HCT116 (cell line): ENCODE results near the gene TRIM37. TPM values are rescaled to one million over a fixed set of nuclear protein-coding genes. Genes with fewer than 3 reads are reported as not detected.

Experiments
- ATAC-seq: fragments of 200-7000 bp; cut with Tn5 transposase; 2 replicates; pipeline ENCODE4 v1.9.1; 2020; ENCODE audit warnings: mild to moderate bottlenecking, moderate library complexity
- BruUV-seq: library from RNA; stranded (reverse); fragments of 400-500 nt; replicated peaks from 2 replicates; lab custom pipeline; 2021; lab: Mats Ljungman, UMichigan
- CTCF ChIA-PET: fragments of 300-600 bp; sonication (Branson Sonifier 250); formaldehyde crosslinking; loops from one replicate; lab custom pipeline; 2021; ENCODE audit warnings: antibody characterized with exemption; lab: Charles Lee
- POLR2A ChIA-PET: fragments of 300-600, 350-600 bp; sonication (Branson Sonifier 250); formaldehyde crosslinking; loops from one replicate; lab custom pipeline; 2021; ENCODE audit warnings: antibody characterized with exemption; lab: Charles Lee
- RAD21 ChIA-PET, 2 experiments: fragments of 300-600 bp; sonication (Branson Sonifier 250); formaldehyde crosslinking; loops; one replicate each; lab custom pipeline; 2023; ENCODE audit warnings: low total read pairs in 2 of 2; ENCODE audit not compliant: uncharacterized antibody in 2 of 2, unreplicated experiment in 2 of 2, low non-redundant PET in 1 of 2; lab: Charles Lee
- DNase-seq: peaks from one replicate; pipeline ENCODE4 v3.0.0-alpha.2; 2010; ENCODE audit warnings: low read depth, low spot score
- H2AFZ ChIP-seq: fragments of 200-600 bp; shearing (Covaris generic), sonication (generic); 2 replicates; pipeline ENCODE4 v1.6.1; 2017; ENCODE audit warnings: low read depth, mixed run types, mixed read lengths, antibody characterized with exemption, low read length; ENCODE audit not compliant: poor library complexity, severe bottlenecking
- H3K27ac ChIP-seq: 2 replicates; pipeline ENCODE4 v1.5.1; 2012; ENCODE audit warnings: low read depth, low read length
- H3K27me3 ChIP-seq: fragments of 200-600 bp; sonication (generic); 2 replicates; pipeline ENCODE4 v1.6.1; 2016; ENCODE audit warnings: mixed run types, low read length, mixed read lengths; ENCODE audit not compliant: insufficient read depth
- H3K36me3 ChIP-seq, 2 experiments: fragments of 200-500 bp in 1 of 2; fragments of 200-600 bp in 1 of 2; sonication (Bioruptor generic) in 1 of 2; sonication (generic) in 1 of 2; 2 replicates each; pipeline versions ENCODE4 v1.5.1 to v1.6.1; 2014 to 2016; ENCODE audit warnings: low read length in 2 of 2, inconsistent platforms in 1 of 2, mixed read lengths in 1 of 2, mixed run types in 1 of 2; ENCODE audit not compliant: insufficient read depth in 2 of 2, control insufficient read depth in 1 of 2
- H3K4me1 ChIP-seq, 2 experiments: fragments of 200-600 bp in 1 of 2; sonication (generic) in 1 of 2; 2 replicates each; pipeline versions ENCODE4 v1.5.1 to v1.6.1; 2012 to 2017; ENCODE audit warnings: low read length in 2 of 2, inconsistent platforms in 1 of 2, mild to moderate bottlenecking in 1 of 2, mixed read lengths in 1 of 2, mixed run types in 1 of 2, moderate library complexity in 1 of 2; ENCODE audit not compliant: insufficient read depth in 2 of 2, control insufficient read depth in 1 of 2
- H3K4me2 ChIP-seq: fragments of 200-600 bp; sonication (generic); 2 replicates; pipeline ENCODE4 v1.6.1; 2017; ENCODE audit warnings: mixed run types, low read length, mixed read lengths
- H3K4me3 ChIP-seq, 2 experiments: fragments of 200-600 bp in 1 of 2; sonication (generic) in 1 of 2; replicated peaks in 1 of 2; 2 replicates each; pipeline ENCODE4 v1.5.1; 2011 to 2016; ENCODE audit warnings: low read length in 2 of 2, control low read depth in 1 of 2, low read depth in 1 of 2, mild to moderate bottlenecking in 1 of 2, mixed read lengths in 1 of 2, mixed run types in 1 of 2
- H3K79me2 ChIP-seq: fragments of 200-600 bp; sonication (generic); 2 replicates; pipeline ENCODE4 v1.6.1; 2017; ENCODE audit warnings: mild to moderate bottlenecking, mixed run types, low read length, moderate library complexity, mixed read lengths; ENCODE audit not compliant: insufficient read depth
- H3K9ac ChIP-seq: fragments of 200-600 bp; sonication (generic); 2 replicates; pipeline ENCODE4 v1.6.1; 2016; ENCODE audit warnings: low read length, mixed read lengths
- H3K9me2 ChIP-seq: fragments of 200-600 bp; sonication (generic), shearing (Covaris generic); 2 replicates; pipeline ENCODE4 v1.6.1; 2017; ENCODE audit warnings: mixed run types, mild to moderate bottlenecking, moderate library complexity; ENCODE audit not compliant: insufficient read depth
- H3K9me3 ChIP-seq, 2 experiments: fragments of 200-500 bp in 1 of 2; fragments of 200-600 bp in 1 of 2; sonication (Bioruptor generic) in 1 of 2; sonication (generic) in 1 of 2; 2 replicates each; pipeline ENCODE4 v1.6.1; 2014 to 2017; ENCODE audit warnings: low read length in 2 of 2, mixed read lengths in 2 of 2, inconsistent platforms in 1 of 2, low read depth in 1 of 2, mild to moderate bottlenecking in 1 of 2, mixed run types in 1 of 2, moderate library complexity in 1 of 2; ENCODE audit not compliant: control insufficient read depth in 1 of 2, insufficient read depth in 1 of 2
- H4K20me1 ChIP-seq: fragments of 200-600 bp; sonication (generic), shearing (Covaris generic); 2 replicates; pipeline ENCODE4 v1.6.1; 2017; ENCODE audit warnings: mixed run types, mild to moderate bottlenecking, moderate library complexity; ENCODE audit not compliant: insufficient read depth
- ATF3 ChIP-seq: IDR thresholded peaks from 2 replicates; pipeline ENCODE4 v1.6.1; 2012
- CBX3 ChIP-seq: IDR thresholded peaks from 2 replicates; pipeline ENCODE4 v1.6.1; 2012; ENCODE audit warnings: low read depth
- ELF1 ChIP-seq: IDR thresholded peaks from 2 replicates; pipeline ENCODE4 v1.6.1; 2012; ENCODE audit warnings: low read depth, borderline replicate concordance
- EZH2phosphoT487 ChIP-seq: fragments of 200-600 bp; IDR thresholded peaks from 2 replicates; pipeline ENCODE4 v1.6.1; 2018; ENCODE audit warnings: antibody characterized with exemption, borderline replicate concordance
- FOSL1 ChIP-seq: IDR thresholded peaks from 2 replicates; pipeline ENCODE4 v1.6.1; 2012; ENCODE audit warnings: low read depth
- JUND ChIP-seq: IDR thresholded peaks from 2 replicates; pipeline ENCODE4 v1.6.1; 2012
- MAX ChIP-seq: IDR thresholded peaks from 2 replicates; pipeline ENCODE4 v1.6.1; 2012
- POLR2A ChIP-seq: IDR thresholded peaks from 2 replicates; pipeline ENCODE4 v1.7.0; 2011; ENCODE audit warnings: borderline replicate concordance; ENCODE audit not compliant: insufficient read depth, insufficient read length; ENCODE audit errors: extremely low read depth
- POLR2AphosphoS5 ChIP-seq: IDR thresholded peaks from 2 replicates; pipeline ENCODE4 v1.6.1; 2011; ENCODE audit warnings: mild to moderate bottlenecking, low read depth, low read length, moderate library complexity
- REST ChIP-seq: IDR thresholded peaks from 2 replicates; pipeline ENCODE4 v1.6.1; 2012; ENCODE audit warnings: low read depth
- SIN3A ChIP-seq: IDR thresholded peaks from 2 replicates; pipeline ENCODE4 v1.6.1; 2012; ENCODE audit warnings: low read depth
- SP1 ChIP-seq: IDR thresholded peaks from 2 replicates; pipeline ENCODE4 v1.6.1; 2012; ENCODE audit warnings: low read depth
- SRF ChIP-seq: IDR thresholded peaks from 2 replicates; pipeline ENCODE4 v1.6.1; 2012; ENCODE audit warnings: low read depth
- YY1 ChIP-seq: IDR thresholded peaks from 2 replicates; pipeline ENCODE4 v1.6.1; 2011; ENCODE audit warnings: low read length, low read depth, moderate library complexity, mild to moderate bottlenecking; ENCODE audit not compliant: insufficient replicate concordance; ENCODE audit errors: extremely low read depth
- ZBTB33 ChIP-seq: IDR thresholded peaks from 2 replicates; pipeline ENCODE4 v1.6.1; 2011; ENCODE audit warnings: mild to moderate bottlenecking, low read length, moderate library complexity; ENCODE audit not compliant: insufficient replicate concordance; ENCODE audit errors: extremely low read depth
- ZNF274 ChIP-seq: fragments of 200-500 bp; sonication (Bioruptor generic); IDR thresholded peaks from 2 replicates; pipeline ENCODE4 v1.6.1; 2014; ENCODE audit warnings: mild to moderate bottlenecking, low read depth, low read length, inconsistent platforms
- intact Hi-C: fragments of 100-400 bp; cut with micrococcal nuclease; formaldehyde crosslinking; loops from 2 replicates; pipeline ENCODE4 v1.10.0; 2022
- total RNA-seq: library from RNA; stranded (reverse); gene quantifications from one replicate; pipeline ENCODE4 v1.2.1, GENCODE V29; 2021; ENCODE audit not compliant: unreplicated experiment

The TRIM37 gene
- total RNA-seq, 1 experiment from 2014 or later, result 55.7 TPM

DNA sequence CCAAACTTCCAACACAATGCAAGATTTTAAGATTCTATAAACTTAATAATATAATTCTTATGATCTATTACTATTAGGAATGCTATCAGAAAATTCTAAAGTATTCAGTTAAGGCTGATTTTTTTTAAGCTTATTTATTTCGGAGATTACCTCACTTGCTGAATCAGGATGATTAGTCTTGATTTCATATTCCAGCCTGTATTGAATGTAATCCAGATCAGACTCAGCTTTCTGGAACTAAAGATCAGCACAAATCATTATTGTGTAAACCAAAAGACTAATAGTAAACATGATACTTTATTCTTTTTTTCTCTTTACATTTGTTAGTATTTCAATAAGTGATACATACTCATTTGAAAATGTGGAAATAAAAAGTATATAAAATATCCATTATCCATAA is 24.5 kb upstream of the TRIM37 start:
- CTCF ChIA-PET, result no interaction called here
- ATAC-seq (no peak), DNase-seq (no peak)
- RAD21 ChIA-PET, result no interaction called here
- BruUV-seq, result no TSS peak
- POLR2A ChIA-PET, result no interaction called here
- TF ChIP-seq ELF1 (no peak), POLR2A (no peak)
- H3K36me3 ChIP-seq, result peaks cover 0 to 9% of the 10 kb centered on the region in 2 experiments; a peak in 1 of 4 replicates
- peaks cover 3% of the 10 kb centered on the region; the same call in 1 of the 2 replicates for H4K20me1 ChIP-seq
- H3K27me3 ChIP-seq, result no peaks in the 10 kb centered on the region
- H3K79me2 ChIP-seq, result peaks cover 60% of the 10 kb centered on the region
- H3K27ac ChIP-seq, result no peak overlapping the region
- H3K4me1 ChIP-seq, result no peaks in the 10 kb centered on the region
- H3K4me3 ChIP-seq, result no peak overlapping the region
- H3K9me3 ChIP-seq, result no peaks in the 10 kb centered on the region
- intact Hi-C loops, result no loop called here
- no peak overlapping the region for H3K9ac ChIP-seq
- no peak overlapping the region for H2AFZ ChIP-seq
- no peaks in the 10 kb centered on the region for H3K9me2 ChIP-seq
- no peak overlapping the region for H3K4me2 ChIP-seq

GRCh38 chr17:59129814-59130213 is 23.1 kb upstream of the TRIM37 start:
- Histone ChIP-seq H3K4me2 (no peak overlapping the region), H2AFZ (no peak overlapping the region), H3K27ac (no peak overlapping the region), H4K20me1 (peaks cover 3% of the 10 kb centered on the region; the same call in 1 of the 2 replicates), H3K4me3 (no peak overlapping the region), H3K27me3 (no peaks in the 10 kb centered on the region), H3K9ac (no peak overlapping the region), H3K36me3 (peaks cover 0 to 9% of the 10 kb centered on the region in 2 experiments; a peak in 1 of 4 replicates), H3K9me2 (no peaks in the 10 kb centered on the region), H3K4me1 (no peaks in the 10 kb centered on the region), H3K79me2 (peaks cover 49% of the 10 kb centered on the region), H3K9me3 (no peaks in the 10 kb centered on the region)
- CTCF ChIA-PET, result no interaction called here
- ATAC-seq, result no peak
- BruUV-seq, result no TSS peak
- DNase-seq, result no peak
- intact Hi-C loops, result no loop called here
- RAD21 ChIA-PET, result no interaction called here
- POLR2A ChIA-PET, result interaction anchor here (0.8 to 0.9 kb wide), 2 partner anchors 9 to 19 kb away, joined by 3 read pairs; no protein-coding TSS in a partner anchor
- TF ChIP-seq ZNF274 (no peak), SRF (no peak), ZBTB33 (no peak), ELF1 (no peak), YY1 (no peak), EZH2phosphoT487 (no peak), SP1 (no peak), REST (no peak), ATF3 (no peak), SIN3A (no peak), MAX (no peak), CBX3 (no peak), JUND (no peak), POLR2AphosphoS5 (no peak), FOSL1 (no peak)
